Ishikawa (cell line): ENCODE measurements around the gene CSNK1D.

ENCODE experiments used
- CEBPB ChIP-seq: IDR thresholded peaks from 2 replicates; pipeline ENCODE4 v1.6.1; 2012
- CREB1 ChIP-seq: IDR thresholded peaks from 2 replicates; pipeline ENCODE4 v1.6.1; 2012; ENCODE audit warnings: low read depth
- EGR1 ChIP-seq: IDR thresholded peaks from 2 replicates; pipeline ENCODE4 v1.6.1; 2012
- EP300 ChIP-seq: IDR thresholded peaks from 2 replicates; pipeline ENCODE4 v1.6.1; 2012; ENCODE audit warnings: borderline replicate concordance
- FOXM1 ChIP-seq: IDR thresholded peaks from 2 replicates; pipeline ENCODE4 v1.6.1; 2012; ENCODE audit warnings: low read depth, borderline replicate concordance
- NFIC ChIP-seq: IDR thresholded peaks from 2 replicates; pipeline ENCODE4 v1.6.1; 2012
- RAD21 ChIP-seq: IDR thresholded peaks from 2 replicates; pipeline ENCODE4 v1.6.1; 2012; ENCODE audit warnings: low read depth
- REST ChIP-seq: IDR thresholded peaks from 2 replicates; pipeline ENCODE4 v1.6.1; 2012; ENCODE audit warnings: low read depth, mild to moderate bottlenecking
- TAF1 ChIP-seq: IDR thresholded peaks from 2 replicates; pipeline ENCODE4 v1.6.1; 2012; ENCODE audit warnings: low read depth, mild to moderate bottlenecking
- TCF12 ChIP-seq: IDR thresholded peaks from 2 replicates; pipeline ENCODE4 v1.6.1; 2012; ENCODE audit warnings: low read depth
- TEAD4 ChIP-seq: IDR thresholded peaks from 2 replicates; pipeline ENCODE4 v1.6.1; 2012
- YY1 ChIP-seq: IDR thresholded peaks from 2 replicates; pipeline ENCODE4 v1.6.1; 2012; ENCODE audit warnings: low read depth
- ZBTB7A ChIP-seq: IDR thresholded peaks from 2 replicates; pipeline ENCODE4 v1.6.1; 2012; ENCODE audit warnings: low read depth
- TF ChIP-seq, protein P1 (sequence below): IDR thresholded peaks from 2 replicates; pipeline ENCODE4 v1.6.1; 2012
- TF ChIP-seq, protein P2 (sequence below): IDR thresholded peaks from 2 replicates; pipeline ENCODE4 v1.6.1; 2012

CSNK1D gene

GRCh38 chr17:82302568-82302963 is 29.1 kb upstream of the CSNK1D start:
- TF ChIP-seq YY1 = no peak
- TF ChIP-seq REST = no peak
- no peak for TF ChIP-seq EP300
- no peak for TF ChIP-seq RAD21
- no peak for TF ChIP-seq NFIC
- no peak for TF ChIP-seq ZBTB7A
- TF ChIP-seq, protein P1, sequence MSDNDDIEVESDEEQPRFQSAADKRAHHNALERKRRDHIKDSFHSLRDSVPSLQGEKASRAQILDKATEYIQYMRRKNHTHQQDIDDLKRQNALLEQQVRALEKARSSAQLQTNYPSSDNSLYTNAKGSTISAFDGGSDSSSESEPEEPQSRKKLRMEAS = no peak
- TF ChIP-seq CEBPB = no peak

DNA sequence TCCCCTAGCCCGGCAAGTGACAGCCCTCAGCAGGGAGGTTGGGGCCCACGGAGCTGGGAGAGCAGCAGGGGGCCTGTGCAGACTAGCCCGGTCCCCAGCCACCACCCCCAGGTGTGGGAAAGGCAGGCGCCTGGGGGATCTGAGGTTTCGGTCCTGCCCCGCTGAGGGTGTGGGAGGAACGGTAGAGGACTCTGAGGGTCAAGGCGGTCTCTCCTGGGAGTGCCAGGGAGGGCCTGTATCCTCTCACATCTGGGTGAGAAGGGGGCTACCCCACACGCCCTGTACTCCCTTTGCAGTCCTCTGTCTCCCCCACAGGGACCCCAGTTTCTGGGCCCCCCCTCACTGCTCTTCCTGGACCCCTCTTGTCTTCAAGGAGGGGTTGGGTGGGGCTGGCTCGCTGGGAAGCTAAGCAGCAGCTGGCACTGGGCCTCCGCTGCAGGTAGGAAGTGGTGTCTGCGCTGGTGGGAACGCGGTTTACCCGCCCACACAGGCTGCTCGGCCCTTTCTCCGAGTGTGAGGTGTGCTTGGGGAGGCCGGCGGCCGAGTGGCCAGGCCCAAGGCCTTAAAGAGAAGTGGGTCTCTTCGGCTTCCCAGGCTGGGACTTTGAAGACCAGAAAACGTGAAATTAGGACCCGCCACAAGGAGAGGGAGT is 28.5 kb upstream of the CSNK1D start:
- TF ChIP-seq YY1 (no peak), EP300 (no peak), TEAD4 (no peak), TCF12 (no peak), ZBTB7A (no peak)
- TF ChIP-seq, protein P1 = no peak
- TF ChIP-seq, protein P2, sequence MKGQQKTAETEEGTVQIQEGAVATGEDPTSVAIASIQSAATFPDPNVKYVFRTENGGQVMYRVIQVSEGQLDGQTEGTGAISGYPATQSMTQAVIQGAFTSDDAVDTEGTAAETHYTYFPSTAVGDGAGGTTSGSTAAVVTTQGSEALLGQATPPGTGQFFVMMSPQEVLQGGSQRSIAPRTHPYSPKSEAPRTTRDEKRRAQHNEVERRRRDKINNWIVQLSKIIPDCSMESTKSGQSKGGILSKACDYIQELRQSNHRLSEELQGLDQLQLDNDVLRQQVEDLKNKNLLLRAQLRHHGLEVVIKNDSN = no peak

DNA sequence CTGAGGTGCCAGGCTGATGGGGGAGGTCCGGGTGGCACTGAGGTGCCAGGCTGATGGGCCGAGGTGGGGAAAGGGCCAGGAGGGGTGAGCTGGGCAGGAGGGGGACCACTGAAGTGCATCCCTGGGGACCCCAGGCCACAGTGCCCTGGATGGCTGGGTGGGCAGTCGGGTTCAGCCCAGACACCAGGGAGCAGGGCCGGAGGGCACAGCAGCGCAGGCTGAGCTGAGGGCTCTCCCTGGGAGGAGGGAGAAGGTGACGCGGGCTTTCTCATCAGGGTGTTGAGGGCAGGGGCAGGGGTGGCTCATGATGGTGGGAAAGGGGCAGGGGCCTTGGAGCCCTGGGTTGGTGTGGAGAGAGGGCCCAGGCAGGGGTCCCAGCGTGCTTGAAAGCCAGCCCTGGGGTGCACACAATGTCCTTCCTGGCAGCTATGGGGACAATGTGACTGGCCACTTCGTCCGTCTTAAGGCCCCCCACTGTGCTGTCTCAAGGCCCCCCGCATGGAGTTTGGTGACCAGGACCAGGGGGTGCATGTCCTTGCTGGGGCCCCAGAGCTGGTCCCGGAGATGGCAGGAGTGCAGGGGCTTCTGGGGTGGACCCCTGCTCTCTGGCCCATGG is 27.9 kb upstream of the CSNK1D start:
- TF ChIP-seq TAF1 (no peak), REST (no peak), EGR1 (no peak), YY1 (no peak), TEAD4 (no peak), EP300 (no peak), ZBTB7A (no peak), FOXM1 (no peak), TCF12 (no peak), RAD21 (no peak), NFIC (no peak), CEBPB (no peak), CREB1 (no peak)
- TF ChIP-seq, protein P2 = no peak
- TF ChIP-seq, protein P1 = no peak

GRCh38 chr17:82300707-82301270 is 27.3 kb upstream of the CSNK1D start:
- TF ChIP-seq RAD21 = peak; percentile 66
- TF ChIP-seq CEBPB = no peak

DNA sequence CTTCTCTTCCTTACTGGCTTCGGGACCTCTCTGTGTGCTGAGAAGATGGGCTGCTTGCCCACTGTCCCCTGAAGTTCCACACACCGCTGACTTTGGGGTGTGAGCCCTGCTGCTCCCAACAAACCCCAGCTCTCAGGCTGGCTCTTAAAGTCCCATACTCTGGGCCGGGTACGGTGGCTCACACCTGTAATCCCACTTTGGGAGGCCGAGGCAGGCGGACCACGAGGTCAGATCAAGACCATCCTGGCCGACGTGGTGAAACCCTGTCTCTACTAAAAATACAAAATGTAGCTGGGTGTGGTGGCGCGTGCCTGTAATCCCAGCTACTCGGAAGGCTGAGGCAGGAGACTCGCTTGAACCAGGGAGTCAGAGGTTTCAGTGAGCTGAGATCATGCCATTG is 26.7 kb upstream of the CSNK1D start:
- TF ChIP-seq RAD21 (no peak), REST (no peak), TEAD4 (no peak), CREB1 (no peak), FOXM1 (no peak), NFIC (no peak), ZBTB7A (no peak), TCF12 (no peak)
- TF ChIP-seq, protein P1 = no peak
